ENCODE measurements around the gene ABCC9. TPM values are rescaled to one million over a fixed set of nuclear protein-coding genes. Genes with fewer than 3 reads are reported as not detected.
"Not testable (repeated sequence)": the region's sequence is repeated elsewhere in the genome, so short reads cannot be mapped to it uniquely, and the experiment has no call there.

The ABCC9 gene
- total RNA-seq, 4 donors from 2014 or later, result 76.1 to 140 (median 118) TPM

- Histone ChIP-seq H3K27ac (peak overlapping the region; percentile 1 to 27 (median 24)), H3K27me3 (no peaks in the 10 kb centered on the region), H3K9me3 (no peaks in the 10 kb centered on the region), H3K36me3 (peaks cover 0 to 59% of the 10 kb centered on the region in 2 donors), H3K4me1 (peaks cover 14 to 18% of the 10 kb centered on the region in 2 donors), H3K4me3 (no peak overlapping the region)
- TF ChIP-seq, protein P1, sequence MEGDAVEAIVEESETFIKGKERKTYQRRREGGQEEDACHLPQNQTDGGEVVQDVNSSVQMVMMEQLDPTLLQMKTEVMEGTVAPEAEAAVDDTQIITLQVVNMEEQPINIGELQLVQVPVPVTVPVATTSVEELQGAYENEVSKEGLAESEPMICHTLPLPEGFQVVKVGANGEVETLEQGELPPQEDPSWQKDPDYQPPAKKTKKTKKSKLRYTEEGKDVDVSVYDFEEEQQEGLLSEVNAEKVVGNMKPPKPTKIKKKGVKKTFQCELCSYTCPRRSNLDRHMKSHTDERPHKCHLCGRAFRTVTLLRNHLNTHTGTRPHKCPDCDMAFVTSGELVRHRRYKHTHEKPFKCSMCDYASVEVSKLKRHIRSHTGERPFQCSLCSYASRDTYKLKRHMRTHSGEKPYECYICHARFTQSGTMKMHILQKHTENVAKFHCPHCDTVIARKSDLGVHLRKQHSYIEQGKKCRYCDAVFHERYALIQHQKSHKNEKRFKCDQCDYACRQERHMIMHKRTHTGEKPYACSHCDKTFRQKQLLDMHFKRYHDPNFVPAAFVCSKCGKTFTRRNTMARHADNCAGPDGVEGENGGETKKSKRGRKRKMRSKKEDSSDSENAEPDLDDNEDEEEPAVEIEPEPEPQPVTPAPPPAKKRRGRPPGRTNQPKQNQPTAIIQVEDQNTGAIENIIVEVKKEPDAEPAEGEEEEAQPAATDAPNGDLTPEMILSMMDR (IDR thresholded peaks at IDR 0.05 in 4 of 5, conservative IDR thresholded peaks at IDR 0.05 in 1 of 5), result no peak
- TF ChIP-seq POLR2A (IDR thresholded peaks at IDR 0.05), result no peak
- in situ Hi-C loops (cut with MboI; ENCODE audit: low sequenced_read_pairs in 4 of 4) (no loop called here), intact Hi-C loops (cut with DNase I; ENCODE audit: low total_unique reads) (no loop called here)
- ATAC-seq (no peak), DNase-seq (no peak)
These were observed 7.6 kb downstream of the ABCC9 start for GRCh38 chr12:21933656-21934055.

DNA sequence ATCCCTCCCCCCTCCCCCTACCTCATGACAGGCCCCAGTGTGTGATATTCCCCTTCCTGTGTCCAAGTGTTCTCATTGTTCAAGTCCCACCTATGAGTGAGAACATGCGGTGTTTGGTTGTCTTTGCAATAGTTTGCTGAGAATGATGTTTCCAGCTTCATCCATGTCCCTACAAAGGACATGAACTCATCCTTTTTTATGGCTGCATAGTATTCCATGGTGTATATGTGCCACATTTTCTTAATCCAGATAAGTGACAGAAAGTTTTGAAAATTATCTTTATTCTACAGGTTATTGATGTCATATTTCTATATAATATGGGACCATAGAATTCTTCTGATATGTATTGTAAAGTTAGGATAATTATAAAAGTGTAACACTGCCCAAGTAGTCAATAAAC lies 11.3 kb downstream of the ABCC9 start:
- in situ Hi-C loops (cut with MboI; ENCODE audit: low sequenced_read_pairs in 4 of 4); H3K27me3 ChIP-seq; H3K9me3 ChIP-seq; H3K4me3 ChIP-seq; intact Hi-C loops (cut with DNase I; ENCODE audit: low total_unique reads); H3K4me1 ChIP-seq; H3K27ac ChIP-seq; ATAC-seq; DNase-seq: not testable (repeated sequence)
- peaks cover 0 to 52% of the 10 kb centered on the region in 2 donors for H3K36me3 ChIP-seq

- Histone ChIP-seq H3K9me3 (no peaks in the 10 kb centered on the region), H3K36me3 (peaks cover 0 to 43% of the 10 kb centered on the region in 2 donors), H3K27ac (no peak overlapping the region), H3K27me3 (no peaks in the 10 kb centered on the region), H3K4me3 (no peak overlapping the region), H3K4me1 (no peaks in the 10 kb centered on the region)
- DNase-seq (no peak), ATAC-seq (no peak)
- in situ Hi-C loops (cut with MboI; ENCODE audit: low sequenced_read_pairs in 4 of 4) (no loop called here), intact Hi-C loops (cut with DNase I; ENCODE audit: low total_unique reads) (no loop called here)
- TF ChIP-seq, protein P1 (IDR thresholded peaks at IDR 0.05 in 4 of 5, conservative IDR thresholded peaks at IDR 0.05 in 1 of 5), result no peak
- no peak for TF ChIP-seq POLR2A (IDR thresholded peaks at IDR 0.05)
These were observed 15.8 kb downstream of the ABCC9 start for GRCh38 chr12:21925296-21925913.

- H3K27ac ChIP-seq, result no peak overlapping the region
- TF ChIP-seq POLR2A (IDR thresholded peaks at IDR 0.05), result no peak
- TF ChIP-seq, protein P1 (IDR thresholded peaks at IDR 0.05 in 4 of 5, conservative IDR thresholded peaks at IDR 0.05 in 1 of 5), result no peak
- H3K4me1 ChIP-seq, result no peaks in the 10 kb centered on the region
- H3K27me3 ChIP-seq, result no peaks in the 10 kb centered on the region
- in situ Hi-C loops (cut with MboI; ENCODE audit: low sequenced_read_pairs in 4 of 4) (no loop called here), intact Hi-C loops (cut with DNase I; ENCODE audit: low total_unique reads) (no loop called here)
- no peaks in the 10 kb centered on the region for H3K9me3 ChIP-seq
- H3K4me3 ChIP-seq, result no peak overlapping the region
- ATAC-seq (no peak), DNase-seq (no peak)
- peaks cover 0 to 32% of the 10 kb centered on the region in 2 donors for H3K36me3 ChIP-seq
These were observed 19.8 kb downstream of the ABCC9 start for GRCh38 chr12:21921436-21921835.

DNA sequence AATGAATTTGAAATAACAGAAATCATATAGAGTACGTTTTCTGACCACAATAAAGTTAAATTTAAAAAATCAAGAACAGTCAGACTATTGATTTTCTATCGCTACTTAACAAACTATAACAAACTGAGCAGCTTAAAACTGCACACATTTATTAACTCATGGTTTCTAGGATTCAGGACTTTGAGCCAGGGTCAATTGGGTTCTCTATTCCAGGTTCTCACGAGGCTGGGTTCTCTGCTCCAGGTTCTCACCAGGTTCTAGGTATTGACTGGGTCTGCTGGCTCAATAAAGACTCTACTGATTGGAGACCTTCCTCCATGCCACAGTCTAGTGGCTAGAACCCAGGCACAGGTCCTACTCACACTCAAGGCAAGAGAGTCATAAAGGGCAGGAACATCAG lies 22.8 kb downstream of the ABCC9 start:
- H3K4me1 ChIP-seq, result no peaks in the 10 kb centered on the region
- no peak overlapping the region for H3K4me3 ChIP-seq
- in situ Hi-C loops (cut with MboI; ENCODE audit: low sequenced_read_pairs in 4 of 4) (no loop called here), intact Hi-C loops (cut with DNase I; ENCODE audit: low total_unique reads) (no loop called here)
- no peaks in the 10 kb centered on the region for H3K27me3 ChIP-seq
- no peaks in the 10 kb centered on the region for H3K9me3 ChIP-seq
- no peak overlapping the region for H3K27ac ChIP-seq
- no peak for DNase-seq
- ATAC-seq, result no peak
- TF ChIP-seq, protein P1 (IDR thresholded peaks at IDR 0.05 in 4 of 5, conservative IDR thresholded peaks at IDR 0.05 in 1 of 5), result no peak
- no peak for TF ChIP-seq POLR2A (IDR thresholded peaks at IDR 0.05)
- H3K36me3 ChIP-seq, result peaks cover 0 to 20% of the 10 kb centered on the region in 2 donors
